ENCODE measurements around the gene HCFC1R1. TPM values are rescaled to one million over a fixed set of nuclear protein-coding genes. Genes with fewer than 3 reads are reported as not detected.
A peak's percentile ranks its signal among the peaks of the same experiment; 100 is the strongest.

The HCFC1R1 gene
- total and polyA plus RNA-seq, 2 experiments from 2014 or later: 30.2 to 192 TPM

DNA sequence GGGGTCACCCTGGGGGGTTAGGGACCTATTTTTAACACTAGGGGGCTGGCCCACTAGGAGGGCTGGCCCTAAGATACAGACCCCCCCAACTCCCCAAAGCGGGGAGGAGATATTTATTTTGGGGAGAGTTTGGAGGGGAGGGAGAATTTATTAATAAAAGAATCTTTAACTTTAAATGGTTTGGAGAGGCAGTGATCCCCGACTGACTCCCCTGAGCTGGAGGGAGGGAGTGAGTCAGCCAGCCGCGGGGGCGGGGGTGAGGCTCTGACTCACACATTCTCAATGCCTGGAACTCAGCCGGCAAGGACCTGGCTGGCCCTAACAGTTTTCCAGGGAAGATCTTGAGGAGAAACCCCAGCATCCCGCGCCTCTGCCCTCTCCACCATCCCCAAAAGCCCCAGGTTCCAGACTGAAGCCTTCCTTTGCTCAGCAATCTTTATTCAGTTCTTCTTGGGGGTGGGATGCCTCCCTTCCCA, 1.5 kb downstream of the HCFC1R1 start (continued):
- TF ChIP-seq, protein P1, sequence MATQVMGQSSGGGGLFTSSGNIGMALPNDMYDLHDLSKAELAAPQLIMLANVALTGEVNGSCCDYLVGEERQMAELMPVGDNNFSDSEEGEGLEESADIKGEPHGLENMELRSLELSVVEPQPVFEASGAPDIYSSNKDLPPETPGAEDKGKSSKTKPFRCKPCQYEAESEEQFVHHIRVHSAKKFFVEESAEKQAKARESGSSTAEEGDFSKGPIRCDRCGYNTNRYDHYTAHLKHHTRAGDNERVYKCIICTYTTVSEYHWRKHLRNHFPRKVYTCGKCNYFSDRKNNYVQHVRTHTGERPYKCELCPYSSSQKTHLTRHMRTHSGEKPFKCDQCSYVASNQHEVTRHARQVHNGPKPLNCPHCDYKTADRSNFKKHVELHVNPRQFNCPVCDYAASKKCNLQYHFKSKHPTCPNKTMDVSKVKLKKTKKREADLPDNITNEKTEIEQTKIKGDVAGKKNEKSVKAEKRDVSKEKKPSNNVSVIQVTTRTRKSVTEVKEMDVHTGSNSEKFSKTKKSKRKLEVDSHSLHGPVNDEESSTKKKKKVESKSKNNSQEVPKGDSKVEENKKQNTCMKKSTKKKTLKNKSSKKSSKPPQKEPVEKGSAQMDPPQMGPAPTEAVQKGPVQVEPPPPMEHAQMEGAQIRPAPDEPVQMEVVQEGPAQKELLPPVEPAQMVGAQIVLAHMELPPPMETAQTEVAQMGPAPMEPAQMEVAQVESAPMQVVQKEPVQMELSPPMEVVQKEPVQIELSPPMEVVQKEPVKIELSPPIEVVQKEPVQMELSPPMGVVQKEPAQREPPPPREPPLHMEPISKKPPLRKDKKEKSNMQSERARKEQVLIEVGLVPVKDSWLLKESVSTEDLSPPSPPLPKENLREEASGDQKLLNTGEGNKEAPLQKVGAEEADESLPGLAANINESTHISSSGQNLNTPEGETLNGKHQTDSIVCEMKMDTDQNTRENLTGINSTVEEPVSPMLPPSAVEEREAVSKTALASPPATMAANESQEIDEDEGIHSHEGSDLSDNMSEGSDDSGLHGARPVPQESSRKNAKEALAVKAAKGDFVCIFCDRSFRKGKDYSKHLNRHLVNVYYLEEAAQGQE (IDR thresholded peaks at IDR 0.05; ENCODE audit: unreplicated experiment): no peak
- no peak; the same call in 1 of the 2 replicates for TF ChIP-seq POLR2AphosphoS5 (IDR thresholded peaks at IDR 0.05; ENCODE audit: low read depth)
- no peak for TF ChIP-seq EZH2phosphoT487 (IDR thresholded peaks at IDR 0.05; ENCODE audit: unreplicated experiment)
- TF ChIP-seq ZNF114 (CRISPR knock-in tag; IDR thresholded peaks at IDR 0.05): no peak
- no peak for TF ChIP-seq ETS1 (IDR thresholded peaks at IDR 0.05)
- TF ChIP-seq STAT1 (IDR thresholded peaks at IDR 0.05; ENCODE audit: unreplicated experiment): no peak
- TF ChIP-seq JUNB (IDR thresholded peaks at IDR 0.05; ENCODE audit: unreplicated experiment): no peak

- Mint-ChIP-seq H3K4me1 (peaks cover 30% of the 10 kb centered on the region), H3K27ac (peak overlapping the region; percentile 98), H3K4me3 (peak overlapping the region; percentile 96), H3K36me3 (ENCODE audit: low read depth) (peaks cover 40% of the 10 kb centered on the region), H3K27me3 (ENCODE audit: insufficient read depth, low read depth, poor library complexity) (peaks cover 46% of the 10 kb centered on the region), H3K9me3 (peaks cover 5% of the 10 kb centered on the region; the same call in 2 of the 3 replicates)
- Histone ChIP-seq H3F3A (replicated peaks; ENCODE audit: low read depth) (peaks cover 54% of the 10 kb centered on the region), H3K9me2 (ENCODE audit: insufficient read depth) (no peaks in the 10 kb centered on the region), H4K20me1 (replicated peaks; ENCODE audit: insufficient read depth) (peaks cover 27% of the 10 kb centered on the region), H3K27me3 (ENCODE audit: insufficient read depth) (no peaks in the 10 kb centered on the region; the same call in 1 of the 2 replicates), H3K4me3 (peak overlapping the region; percentile 85), H3K36me3 (ENCODE audit: insufficient read depth) (no peaks in the 10 kb centered on the region), H3K4me2 (peak overlapping the region; percentile 97), H3K27ac (ENCODE audit: low read depth) (peak overlapping the region; percentile 99), H2AFZ (no peak overlapping the region), H3K79me2 (replicated peaks; ENCODE audit: insufficient read depth) (peaks cover 30% of the 10 kb centered on the region), H3K4me1 (ENCODE audit: insufficient read depth) (peaks cover 36% of the 10 kb centered on the region)
- ATAC-seq (peak; percentile 27), DNase-seq (ENCODE audit: low spot score) (peak; percentile 97)
- TF ChIP-seq, protein P1 (IDR thresholded peaks at IDR 0.05; ENCODE audit: unreplicated experiment): no peak
- TF ChIP-seq, protein P2, sequence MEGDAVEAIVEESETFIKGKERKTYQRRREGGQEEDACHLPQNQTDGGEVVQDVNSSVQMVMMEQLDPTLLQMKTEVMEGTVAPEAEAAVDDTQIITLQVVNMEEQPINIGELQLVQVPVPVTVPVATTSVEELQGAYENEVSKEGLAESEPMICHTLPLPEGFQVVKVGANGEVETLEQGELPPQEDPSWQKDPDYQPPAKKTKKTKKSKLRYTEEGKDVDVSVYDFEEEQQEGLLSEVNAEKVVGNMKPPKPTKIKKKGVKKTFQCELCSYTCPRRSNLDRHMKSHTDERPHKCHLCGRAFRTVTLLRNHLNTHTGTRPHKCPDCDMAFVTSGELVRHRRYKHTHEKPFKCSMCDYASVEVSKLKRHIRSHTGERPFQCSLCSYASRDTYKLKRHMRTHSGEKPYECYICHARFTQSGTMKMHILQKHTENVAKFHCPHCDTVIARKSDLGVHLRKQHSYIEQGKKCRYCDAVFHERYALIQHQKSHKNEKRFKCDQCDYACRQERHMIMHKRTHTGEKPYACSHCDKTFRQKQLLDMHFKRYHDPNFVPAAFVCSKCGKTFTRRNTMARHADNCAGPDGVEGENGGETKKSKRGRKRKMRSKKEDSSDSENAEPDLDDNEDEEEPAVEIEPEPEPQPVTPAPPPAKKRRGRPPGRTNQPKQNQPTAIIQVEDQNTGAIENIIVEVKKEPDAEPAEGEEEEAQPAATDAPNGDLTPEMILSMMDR (conservative IDR thresholded peaks at IDR 0.05; ENCODE audit: low read depth in 2 of 2): peak; percentile 54 to 72
These were observed 2.1 kb downstream of the HCFC1R1 start for GRCh38 chr16:3021449-3022207.

Data from GM23338 (cell line).